NOMO-1 (cell line): Measurements from ENCODE around the gene ZNF182.
"Not testable (repeated sequence)": the region's sequence is repeated elsewhere in the genome, so short reads cannot be mapped to it uniquely, and the experiment has no call there.

Source experiments
- DNase-seq, 2 experiments: peaks; one replicate each; lab custom pipeline; 2025; ENCODE audit not compliant: unreplicated experiment in 2 of 2; lab: John Stamatoyannopoulos, UW

The ZNF182 gene

DNA sequence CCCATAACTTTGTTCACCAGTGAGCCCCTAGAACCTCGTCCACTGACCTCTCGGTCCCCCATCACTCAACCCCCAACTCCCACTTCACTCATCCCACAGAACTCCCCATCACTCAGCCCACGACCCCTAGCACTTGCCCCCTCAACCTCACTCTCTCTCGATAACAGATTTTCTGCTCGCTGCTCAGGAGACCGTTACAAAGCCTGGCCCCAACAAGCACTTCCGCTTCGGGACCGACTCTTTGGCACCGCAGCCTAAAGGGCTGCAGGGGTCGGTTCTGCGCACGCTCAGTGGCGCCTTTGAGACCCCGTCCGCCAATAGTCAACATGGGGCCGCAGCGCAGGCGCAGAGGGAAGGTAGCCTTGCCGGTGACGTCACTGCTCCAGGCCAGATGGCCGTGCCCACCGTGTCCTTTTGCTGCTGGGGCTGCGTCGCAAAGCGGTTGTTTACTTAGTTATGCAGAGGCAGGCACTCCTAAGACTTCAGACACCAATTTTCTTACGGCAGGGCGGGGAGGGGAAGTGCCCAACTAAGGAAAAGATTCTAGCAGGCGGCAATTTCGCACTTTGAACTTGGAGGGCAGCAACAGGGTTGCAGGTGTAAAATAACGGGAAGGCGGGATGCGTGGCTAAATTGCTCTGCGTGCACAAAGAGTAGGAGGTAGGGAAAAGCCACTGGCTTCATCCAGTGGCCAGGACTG is at the start of gene ZNF182:
Gene ZNF182 (minus strand): TSS at position 232 of the 700 bp plus-strand sequence. CDS start 1,380 bp downstream, outside the sequence.
- peak; percentile 81 to 85 for DNase-seq

DNA sequence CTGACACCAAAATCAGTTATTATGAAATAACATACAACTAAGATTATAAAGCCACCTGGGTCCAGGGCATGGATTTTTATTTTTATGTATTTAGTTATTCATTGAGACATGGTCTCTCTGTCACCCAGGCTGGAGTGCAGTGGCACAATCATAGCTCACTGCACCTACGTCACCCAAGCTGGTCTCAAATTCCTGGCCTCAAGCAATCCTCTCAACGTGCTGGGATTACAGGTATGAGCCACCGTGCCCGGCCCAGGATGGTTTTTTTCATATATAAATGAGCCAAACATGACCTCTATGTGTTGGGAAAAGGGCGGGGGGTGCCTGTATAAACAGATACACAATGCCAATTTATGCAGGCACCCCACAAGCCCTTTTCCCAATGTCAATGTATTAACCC is 43.1 kb upstream of the ZNF182 start:
- DNase-seq: no peak

DNA sequence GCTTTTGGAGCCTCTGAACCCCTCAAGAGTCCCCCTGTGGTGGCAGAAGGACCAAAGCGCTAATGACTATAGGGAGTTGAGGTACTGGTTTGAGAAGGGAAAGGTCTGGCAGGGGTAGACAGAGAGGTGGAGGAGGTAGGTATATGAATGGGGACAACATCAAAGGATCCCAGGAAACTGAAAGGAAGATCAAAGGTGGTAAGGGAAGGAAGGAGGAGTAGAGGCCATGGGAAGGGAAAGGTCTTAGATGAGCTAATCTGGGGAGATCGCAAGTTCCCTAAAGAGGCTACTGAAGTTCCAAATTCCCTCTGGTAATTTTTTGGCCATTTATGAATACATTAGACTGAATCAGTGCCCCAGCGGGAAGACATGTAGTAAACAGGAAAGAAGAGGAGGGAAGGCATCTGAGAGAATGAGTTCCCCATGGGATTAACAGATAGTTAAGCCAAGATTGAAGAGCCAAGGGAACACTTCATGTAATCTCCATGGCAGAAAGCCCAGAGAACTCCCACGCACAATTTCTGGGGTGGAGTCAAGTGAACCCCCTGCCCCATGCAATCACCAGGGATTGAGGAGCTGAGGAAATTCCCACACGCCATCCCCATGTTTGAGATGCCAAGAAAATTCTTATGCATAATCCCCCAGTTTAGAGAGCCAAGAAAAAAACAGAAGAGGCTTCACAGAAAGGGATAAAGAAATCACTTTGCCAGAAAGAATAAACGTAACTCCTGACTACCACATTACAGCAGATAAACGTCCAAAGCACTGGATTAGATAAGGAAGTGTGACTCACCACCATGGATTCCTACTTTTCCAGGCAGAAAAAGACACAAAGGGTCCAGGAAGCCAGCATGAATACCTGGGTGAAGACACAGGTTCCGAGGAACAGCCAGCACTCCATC is 41.9 kb upstream of the ZNF182 start:
- DNase-seq: no peak

DNA sequence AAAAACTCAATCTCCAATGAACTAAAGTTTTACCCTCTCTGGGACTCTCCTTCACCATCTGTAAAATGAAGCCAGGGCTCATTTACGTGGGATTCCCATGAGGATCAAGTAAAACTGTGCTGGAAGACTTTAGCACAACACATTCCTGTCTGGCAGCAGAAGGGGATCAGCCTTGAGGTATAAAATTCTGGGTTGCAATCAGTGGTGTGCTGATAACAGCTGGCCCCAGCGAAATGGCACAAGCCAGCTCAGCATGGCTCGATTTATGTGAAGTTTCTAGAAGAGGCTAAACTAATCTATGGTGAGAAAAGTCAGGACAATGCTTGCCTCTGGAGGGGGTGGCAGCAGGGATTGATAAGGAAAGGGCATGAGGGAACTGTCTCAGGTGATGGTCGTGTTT is 39.3 kb upstream of the ZNF182 start:
- no peak for DNase-seq

DNA sequence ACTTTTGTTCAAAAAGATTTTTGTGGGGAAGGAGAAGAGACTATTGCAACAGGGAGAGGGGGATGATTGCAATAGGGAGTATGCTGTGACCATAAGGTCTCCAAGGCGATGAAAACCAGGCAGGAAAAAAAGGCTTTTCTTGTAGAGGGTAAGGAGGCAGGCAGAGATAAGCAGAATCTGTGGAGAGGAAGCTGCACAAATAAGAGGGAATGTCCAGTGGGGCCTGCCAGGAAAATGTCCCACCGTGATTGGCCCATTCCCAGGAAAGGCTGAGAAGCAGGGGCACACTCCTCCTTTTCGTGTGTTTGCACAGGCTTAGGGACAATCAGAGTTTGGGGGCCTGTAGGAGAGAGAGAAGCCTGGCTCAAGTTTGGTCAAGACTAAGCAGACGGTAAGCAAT is 32.1 kb upstream of the ZNF182 start:
- DNase-seq: no peak

DNA sequence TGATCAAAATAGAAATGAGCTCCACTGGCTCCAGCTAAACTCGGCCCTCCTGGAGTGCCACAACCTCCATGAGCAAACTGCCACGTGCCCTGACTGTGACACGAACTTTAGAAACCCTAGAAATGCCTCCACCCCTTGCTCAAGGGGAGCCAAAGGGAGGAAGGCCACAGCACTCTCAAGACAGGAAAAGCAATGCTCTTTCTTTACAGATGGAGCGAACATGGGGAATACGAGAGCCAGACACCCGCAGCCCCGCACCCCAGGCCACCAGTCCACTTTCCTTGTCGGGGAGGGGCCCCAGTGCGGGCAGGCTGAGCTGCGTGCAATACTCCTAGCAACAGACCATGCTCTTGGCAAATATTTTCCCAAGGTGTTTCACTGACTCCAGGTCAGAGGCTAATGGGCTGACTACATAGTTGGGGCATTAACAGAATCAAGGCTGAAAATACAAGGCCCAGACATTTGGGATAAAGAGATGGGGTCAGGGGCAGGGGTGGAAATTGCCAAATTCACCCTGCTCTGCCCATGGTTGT is 26.9 kb upstream of the ZNF182 start:
- DNase-seq: not testable (repeated sequence)

DNA sequence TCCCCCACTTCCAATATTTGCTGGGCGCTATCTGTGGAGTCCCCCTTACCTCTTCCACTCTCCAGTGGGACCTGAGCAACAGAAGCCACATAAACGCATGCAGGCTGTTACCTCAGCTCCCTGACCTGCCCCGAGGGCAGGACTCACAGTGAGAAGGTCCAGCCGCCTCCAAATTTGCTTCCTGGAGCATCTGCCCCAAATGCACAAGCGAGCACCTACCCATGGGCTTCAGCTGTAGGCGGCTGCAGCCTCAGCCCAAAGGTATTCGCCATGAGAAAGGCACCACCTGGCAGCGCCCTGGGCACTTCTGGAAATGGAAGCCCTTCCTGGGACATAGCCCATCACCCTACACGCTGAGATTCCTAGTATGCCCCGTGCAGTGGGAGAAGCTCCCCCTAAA is 26.4 kb upstream of the ZNF182 start:
- DNase-seq: no peak

DNA sequence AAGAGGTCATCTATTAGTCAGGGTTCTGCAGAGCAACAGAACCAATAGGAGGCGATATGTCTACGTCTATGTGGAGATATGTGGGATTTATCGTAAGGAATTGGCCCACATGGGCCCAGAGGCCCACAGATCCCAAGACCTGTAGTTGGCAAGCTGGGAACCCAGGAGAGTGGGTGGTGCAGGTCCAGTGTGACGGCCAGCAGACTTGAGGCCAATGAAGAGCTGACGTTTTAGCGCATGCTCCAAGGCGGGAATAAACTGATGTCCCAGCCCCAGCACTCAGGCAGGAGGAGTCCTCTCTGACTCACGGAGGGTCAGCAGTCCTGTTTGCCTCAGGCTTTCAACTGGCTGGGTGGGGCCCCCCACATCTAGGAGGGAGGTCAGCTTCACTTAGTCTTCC is 24.3 kb upstream of the ZNF182 start:
- DNase-seq: no peak

DNA sequence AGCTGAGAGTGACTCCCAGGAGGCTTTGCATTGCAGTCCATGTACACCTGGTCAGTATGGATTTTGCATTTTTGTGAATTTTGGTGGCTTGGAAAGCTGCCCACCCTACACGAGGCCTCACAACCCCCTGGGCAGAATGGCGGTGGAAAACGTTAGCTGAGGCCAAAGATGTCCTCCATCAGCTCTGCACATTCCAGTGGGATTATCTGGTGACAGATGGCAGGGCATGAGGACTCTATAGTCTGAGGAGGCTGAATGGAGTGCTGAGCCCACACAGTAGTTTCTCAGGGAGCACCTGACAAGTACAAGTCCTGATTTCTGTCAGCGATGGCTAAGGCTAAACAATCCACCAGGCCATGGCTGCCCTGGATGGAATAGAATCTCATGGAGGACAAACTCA is 23.8 kb upstream of the ZNF182 start:
- not testable (repeated sequence) for DNase-seq

DNA sequence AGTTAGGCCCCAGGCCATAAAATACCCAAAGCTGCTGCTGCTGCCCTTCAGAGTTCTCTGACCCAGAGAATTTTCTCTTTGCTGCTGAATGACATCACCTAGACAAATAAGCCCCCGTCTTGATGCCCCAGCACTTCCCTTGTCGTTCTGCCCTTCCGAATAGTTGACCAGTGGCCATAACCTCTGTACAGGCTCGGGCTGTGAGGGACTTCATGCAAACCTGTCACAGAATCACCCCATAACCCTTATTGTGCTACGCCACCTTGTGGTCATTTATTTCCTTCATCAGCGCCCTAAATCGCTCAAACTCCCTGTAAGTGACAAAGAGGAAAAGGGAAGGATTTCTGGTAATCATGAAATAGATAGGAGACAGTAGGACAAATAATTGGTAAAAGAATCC is 21.8 kb upstream of the ZNF182 start:
- peak; percentile 20 to 46 for DNase-seq

DNA sequence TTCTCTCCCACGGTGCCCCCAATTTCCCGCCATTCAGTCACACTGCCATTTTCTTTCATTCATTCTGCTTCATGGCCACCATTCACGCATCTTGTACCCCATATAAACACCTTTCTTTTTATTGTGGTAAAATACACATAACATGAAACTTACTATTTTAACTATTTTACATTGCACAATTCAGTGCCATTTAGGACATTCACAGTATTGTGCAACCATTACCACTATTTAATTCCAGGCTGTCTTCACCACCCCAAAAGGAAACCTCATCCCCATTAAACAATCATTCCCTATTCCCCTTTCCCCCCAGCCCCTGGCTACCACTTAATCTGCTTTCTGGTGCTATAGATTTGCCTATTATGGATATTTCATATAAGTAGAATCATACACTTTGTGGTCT is 18.9 kb upstream of the ZNF182 start:
- DNase-seq: no peak

DNA sequence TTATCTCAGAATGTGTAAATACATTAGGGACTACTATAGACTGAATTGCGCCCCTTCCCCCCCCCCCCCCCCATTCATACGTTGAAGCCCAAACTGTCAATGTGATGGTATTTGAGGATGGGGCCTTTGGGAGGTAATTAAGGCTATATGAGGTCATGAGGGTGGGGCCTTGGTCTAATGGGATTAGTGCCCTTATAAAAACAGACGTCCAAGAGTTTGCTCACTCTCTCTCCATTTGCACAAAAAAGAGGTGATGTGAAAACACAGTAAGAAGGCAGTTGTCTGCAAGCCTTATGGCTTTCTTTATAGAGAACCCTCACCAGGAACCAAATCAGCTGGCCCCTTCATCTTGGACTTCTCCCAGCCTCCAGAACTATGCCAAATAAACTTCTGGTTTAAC is 18.3 kb upstream of the ZNF182 start:
- DNase-seq: no peak

DNA sequence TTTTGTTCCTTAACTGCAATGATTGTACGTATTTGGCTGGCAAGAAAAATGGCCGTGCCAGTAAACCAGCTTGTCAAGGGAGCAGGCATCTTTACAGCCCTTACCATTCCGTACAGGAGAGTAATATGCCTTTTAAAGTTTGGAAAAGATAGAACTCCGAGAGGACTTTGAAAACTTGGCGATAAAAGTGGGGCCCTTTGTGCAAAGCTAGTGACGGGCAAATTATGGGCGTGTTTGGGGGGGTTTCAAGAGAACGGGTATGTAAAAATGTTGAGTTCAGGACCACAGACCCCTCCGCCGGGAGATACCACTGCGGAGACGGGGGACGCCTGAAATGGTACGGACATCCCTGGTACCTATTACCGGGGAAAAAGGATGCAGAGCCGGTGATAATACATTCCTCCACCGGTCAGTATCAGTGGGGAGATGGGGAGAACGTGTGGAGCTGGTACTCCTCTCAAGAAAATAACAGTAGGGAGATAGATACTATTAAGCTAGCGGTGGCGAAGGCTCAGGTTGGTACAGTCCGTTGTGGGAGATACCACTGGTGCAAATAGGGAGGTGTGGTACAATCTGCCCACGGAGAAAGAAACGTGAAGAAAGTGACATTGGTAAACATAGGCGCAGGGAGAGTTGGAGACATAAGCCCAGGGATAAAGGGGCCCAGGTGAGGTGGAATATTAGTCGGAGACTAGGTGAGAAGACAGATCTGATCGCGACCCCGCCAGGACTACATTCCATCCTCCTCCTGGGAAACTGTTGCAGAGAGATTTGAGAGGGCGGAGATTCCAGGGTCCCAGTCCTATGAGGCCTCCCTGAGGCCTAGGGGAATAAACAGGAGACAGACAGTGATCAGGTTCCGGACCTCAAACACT is 17.5 kb upstream of the ZNF182 start:
- DNase-seq: peak; percentile 41 to 48

DNA sequence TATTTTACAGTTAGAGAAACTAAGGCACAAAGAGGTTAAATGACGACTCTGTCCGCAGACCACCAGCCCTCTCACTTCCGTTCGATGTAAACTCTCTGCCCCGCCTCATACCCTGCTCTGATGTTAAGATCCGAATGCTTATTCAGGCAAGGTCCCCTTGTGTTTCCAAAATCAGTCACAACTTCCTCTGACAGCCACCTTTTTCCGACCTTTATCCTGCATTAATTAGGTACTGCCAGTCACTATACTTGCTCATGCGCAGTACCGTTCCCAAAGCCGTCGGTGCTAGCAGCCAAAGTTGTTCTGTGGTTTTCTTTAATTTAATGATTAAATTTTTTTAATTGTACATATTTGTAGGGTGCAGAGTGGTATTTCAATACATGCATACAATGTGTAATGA is 16.7 kb upstream of the ZNF182 start:
- not testable (repeated sequence) for DNase-seq

DNA sequence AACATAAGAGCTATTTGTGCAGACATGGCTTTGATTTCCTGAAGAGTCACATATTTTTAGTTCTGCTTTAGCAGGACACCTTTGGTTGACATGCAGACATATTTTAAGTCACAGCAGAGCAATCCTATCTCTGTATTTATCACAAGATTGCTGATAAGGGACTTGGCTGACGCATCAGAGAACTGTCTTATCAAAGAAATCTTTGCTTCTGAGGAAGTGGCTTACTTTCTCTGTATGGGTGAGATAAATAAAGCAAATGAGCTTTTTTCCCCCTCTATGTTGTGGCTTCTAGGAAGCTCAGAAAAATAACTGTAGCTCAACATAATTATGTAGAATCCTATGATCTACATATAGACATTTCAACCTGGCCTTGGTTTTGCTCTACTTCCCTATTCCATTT is 16.1 kb upstream of the ZNF182 start:
- not testable (repeated sequence) for DNase-seq

DNA sequence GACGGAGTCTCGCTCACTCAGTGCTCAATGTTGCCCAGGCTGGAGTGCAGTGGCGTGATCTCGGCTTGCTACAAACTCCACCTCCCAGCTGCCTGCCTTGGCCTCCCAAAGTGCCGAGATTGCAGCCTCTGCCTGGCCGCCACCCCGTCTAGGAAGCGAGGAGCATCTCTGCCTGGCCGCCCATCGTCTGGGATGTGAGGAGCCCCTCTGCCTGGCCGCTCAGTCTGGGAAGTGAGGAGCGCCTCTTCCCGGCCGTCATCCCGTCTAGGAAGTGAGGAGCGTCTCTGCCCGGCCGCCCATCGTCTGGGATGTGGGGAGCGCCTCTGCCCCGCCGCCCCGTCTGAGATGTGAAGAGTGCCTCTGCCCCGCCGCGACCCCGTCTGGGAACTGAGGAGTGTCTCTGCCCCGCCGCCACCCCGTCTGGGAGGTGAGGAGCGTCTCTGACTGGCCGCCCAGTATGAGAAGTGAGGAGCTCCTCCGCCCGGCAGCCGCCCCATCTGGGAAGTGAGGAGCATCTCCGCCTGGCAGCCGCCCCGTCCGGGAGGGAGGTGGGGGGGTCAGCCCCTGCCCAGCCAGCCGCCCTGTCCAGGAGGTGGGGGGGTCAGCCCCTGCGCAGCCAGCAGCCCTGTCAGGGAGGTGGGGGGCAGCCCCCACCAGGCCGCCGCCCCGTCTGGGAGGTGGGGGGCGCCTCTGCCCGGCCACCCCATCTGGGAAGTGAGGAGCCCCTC is 13.0 kb upstream of the ZNF182 start:
- DNase-seq: not testable (repeated sequence)

DNA sequence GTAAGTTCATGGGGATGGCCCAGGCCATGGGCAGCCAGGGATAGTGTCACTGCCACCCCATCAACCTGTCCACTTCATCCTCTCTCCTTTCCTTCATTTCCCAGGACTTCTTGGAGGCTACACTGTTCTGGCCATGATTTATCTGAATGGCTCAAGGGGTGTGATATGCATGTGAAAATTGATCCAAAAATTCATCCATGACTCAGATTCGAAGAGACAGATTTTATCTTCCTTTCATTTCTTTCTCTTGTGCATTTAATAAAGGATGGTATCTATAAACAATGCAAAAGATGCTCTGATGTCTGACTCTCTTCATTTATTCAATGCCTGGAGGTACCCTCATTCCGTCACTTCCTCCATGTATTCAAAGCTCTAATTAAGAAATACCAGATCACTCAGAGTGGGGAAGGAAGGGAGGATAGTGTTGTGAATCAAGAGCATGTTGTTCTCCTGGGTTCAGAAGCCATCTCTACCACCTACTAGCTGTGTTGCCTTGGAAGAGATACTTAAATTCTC is 5.7 kb upstream of the ZNF182 start:
- not testable (repeated sequence) for DNase-seq

DNA sequence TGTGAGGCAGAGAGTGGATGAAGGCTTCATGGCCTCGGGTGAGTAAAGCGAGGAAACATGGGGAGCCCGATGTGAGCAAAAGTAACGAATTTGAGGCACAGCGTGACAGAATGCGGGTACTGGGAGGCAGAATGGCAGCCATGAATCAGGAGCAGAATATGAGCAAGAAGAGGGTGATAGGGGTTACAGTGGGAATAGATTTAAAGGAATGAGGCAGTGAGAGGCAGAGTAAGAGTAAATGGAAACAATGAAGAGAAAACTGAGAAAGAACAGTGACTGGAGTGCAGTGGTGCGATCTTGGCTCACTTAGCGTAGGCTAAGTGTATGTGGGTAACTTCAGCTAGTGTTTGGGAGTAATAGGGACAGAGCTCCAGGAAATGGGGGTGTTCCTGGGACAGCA is 2.9 kb upstream of the ZNF182 start, which contains the start of gene SPACA5:
Gene SPACA5 (plus strand): TSS at position 301 of the 400 bp plus-strand sequence. CDS start 815 bp downstream, outside the sequence.
- DNase-seq: not testable (repeated sequence)

DNA sequence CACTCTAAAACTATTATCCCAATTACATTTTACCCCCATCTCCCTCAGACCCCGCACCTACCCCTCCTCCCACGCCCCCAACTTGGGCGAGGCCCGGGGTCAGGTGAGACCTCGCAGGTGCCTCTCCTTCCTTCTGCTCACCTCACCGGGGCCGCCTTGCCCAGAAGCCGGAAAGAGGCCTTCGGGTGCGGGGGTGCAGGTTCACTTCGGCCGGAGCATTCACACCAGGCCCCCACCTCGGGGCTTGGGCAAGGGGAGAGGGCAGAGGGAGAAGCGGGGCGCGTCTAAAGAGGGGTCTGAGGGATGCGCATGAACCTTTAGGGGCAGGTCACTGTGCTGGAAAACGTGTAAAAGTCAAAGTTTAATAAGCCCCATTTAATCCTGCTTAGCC is 427 bp downstream of the ZNF182 start:
- no peak for DNase-seq

DNA sequence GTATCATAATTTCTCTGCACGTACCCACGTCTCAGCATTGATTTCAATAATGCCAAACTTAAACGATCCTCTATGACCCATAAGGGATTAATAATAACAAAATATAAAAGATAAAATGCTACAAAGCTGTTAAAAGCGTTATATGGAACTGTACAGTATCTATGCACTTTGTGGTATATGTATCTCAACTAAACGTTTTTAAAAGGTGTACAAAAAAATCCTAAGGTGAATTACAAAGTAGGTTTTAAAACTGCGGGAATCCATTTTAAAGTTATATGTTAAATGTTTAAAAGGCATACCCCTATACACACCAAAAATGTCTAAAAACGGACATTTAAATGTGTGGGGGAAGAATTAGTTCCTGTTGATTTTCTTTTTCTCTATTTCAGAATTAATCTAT is 860 bp downstream of the ZNF182 start:
- DNase-seq: no peak
